GM23338 (cell line): ENCODE results near the gene MYH7. TPM values are rescaled to one million over a fixed set of nuclear protein-coding genes. Genes with fewer than 3 reads are reported as not detected.

Source experiments
- ATAC-seq: fragments of 200-7000 bp; cut with Tn5 transposase; 3 replicates; pipeline ENCODE4 v1.9.1; 2020
- DNase-seq: peaks from one replicate; pipeline ENCODE4 v3.0.0-alpha.2; 2015; ENCODE audit warnings: low spot score
- H2AFZ ChIP-seq: fragments of 200-600 bp; sonication (generic); 2 replicates; pipeline ENCODE4 v1.8.0; 2016; ENCODE audit warnings: antibody characterized with exemption, mild to moderate bottlenecking, moderate library complexity
- H3F3A ChIP-seq: fragments of 200-600 bp; sonication (generic); replicated peaks from 2 replicates; pipeline ENCODE4 v1.8.0; 2017; ENCODE audit warnings: antibody characterized with exemption, mixed run types, low read depth
- H3K27ac ChIP-seq: fragments of 200-600 bp; sonication (generic); 2 replicates; pipeline ENCODE4 v1.6.1; 2016; ENCODE audit warnings: low read depth
- H3K27me3 ChIP-seq: fragments of 200-600 bp; sonication (generic); 2 replicates; pipeline ENCODE4 v1.8.0; 2016; ENCODE audit warnings: mild to moderate bottlenecking, mixed run types, moderate library complexity; ENCODE audit not compliant: insufficient read depth
- H3K36me3 ChIP-seq: fragments of 200-600 bp; sonication (generic); 2 replicates; pipeline ENCODE4 v1.8.0; 2016; ENCODE audit warnings: mild to moderate bottlenecking; ENCODE audit not compliant: insufficient read depth
- H3K4me1 ChIP-seq: fragments of 200-600 bp; sonication (generic); 2 replicates; pipeline ENCODE4 v1.8.0; 2016; ENCODE audit warnings: mild to moderate bottlenecking, moderate library complexity; ENCODE audit not compliant: insufficient read depth
- H3K4me2 ChIP-seq: fragments of 200-600 bp; sonication (generic); 2 replicates; pipeline ENCODE4 v1.7.1; 2017; ENCODE audit warnings: mixed run types
- H3K4me3 ChIP-seq: fragments of 200-600 bp; sonication (generic); 2 replicates; pipeline ENCODE4 v1.6.1; 2016; ENCODE audit warnings: mixed run types
- H3K79me2 ChIP-seq: fragments of 200-600 bp; sonication (generic); replicated peaks from 2 replicates; pipeline ENCODE4 v1.8.0; 2017; ENCODE audit warnings: mild to moderate bottlenecking; ENCODE audit not compliant: insufficient read depth
- H3K9me2 ChIP-seq: fragments of 200-600 bp; sonication (generic); 2 replicates; pipeline ENCODE4 v1.8.0; 2017; ENCODE audit not compliant: insufficient read depth
- H4K20me1 ChIP-seq: fragments of 200-600 bp; sonication (generic); replicated peaks from 2 replicates; pipeline ENCODE4 v1.8.0; 2017; ENCODE audit warnings: mild to moderate bottlenecking; ENCODE audit not compliant: insufficient read depth
- H3K27ac Mint-ChIP-seq: 2 replicates; pipeline ENCODE4 v1.8.0; 2020; ENCODE audit warnings: inconsistent platforms, mild to moderate bottlenecking, moderate library complexity, mixed read lengths
- H3K27me3 Mint-ChIP-seq: 3 replicates; pipeline ENCODE4 v1.8.0; 2022; ENCODE audit warnings: low read depth, mild to moderate bottlenecking, moderate library complexity, mixed read lengths, inconsistent platforms; ENCODE audit not compliant: insufficient read depth, poor library complexity
- H3K36me3 Mint-ChIP-seq: 3 replicates; pipeline ENCODE4 v1.8.0; 2021; ENCODE audit warnings: low read depth, mild to moderate bottlenecking, inconsistent platforms, moderate library complexity, mixed read lengths
- H3K4me1 Mint-ChIP-seq: 3 replicates; pipeline ENCODE4 v1.8.0; 2020; ENCODE audit warnings: mild to moderate bottlenecking, inconsistent platforms, mixed read lengths
- H3K4me3 Mint-ChIP-seq: 3 replicates; pipeline ENCODE4 v1.8.0; 2021; ENCODE audit warnings: moderate library complexity, mild to moderate bottlenecking, inconsistent platforms, mixed read lengths
- H3K9me3 Mint-ChIP-seq: 3 replicates; pipeline ENCODE4 v1.8.0; 2020; ENCODE audit warnings: moderate library complexity, mild to moderate bottlenecking, inconsistent platforms, mixed read lengths
- CTCF ChIP-seq, 2 experiments: fragments of 200-600 bp in 1 of 2; sonication (generic) in 1 of 2; conservative IDR thresholded peaks; 2 replicates each; pipeline versions ENCODE4 v1.5.1 to v1.6.1; 2016 to 2017; ENCODE audit warnings: antibody characterized with exemption in 2 of 2, low read depth in 2 of 2, mild to moderate bottlenecking in 2 of 2, moderate library complexity in 1 of 2
- ETS1 ChIP-seq: IDR thresholded peaks from 2 replicates; pipeline ENCODE4 v1.6.1; 2016; ENCODE audit warnings: antibody characterized with exemption
- JUNB ChIP-seq: IDR thresholded peaks from one replicate; pipeline ENCODE4 v1.6.1; 2016; ENCODE audit warnings: antibody characterized with exemption; ENCODE audit not compliant: unreplicated experiment
- REST ChIP-seq: IDR thresholded peaks from one replicate; pipeline ENCODE4 v1.6.1; 2018; ENCODE audit warnings: antibody characterized with exemption; ENCODE audit not compliant: unreplicated experiment
- STAT1 ChIP-seq: IDR thresholded peaks from one replicate; pipeline ENCODE4 v1.6.1; 2016; ENCODE audit warnings: antibody characterized with exemption; ENCODE audit not compliant: unreplicated experiment
- polyA plus RNA-seq: library from polyadenylated mRNA; unstranded; fragments of >200 nt; fragmentation: Nextera tagmentation; extraction: Ambion mirVana; gene quantifications from 2 replicates; pipeline ENCODE4 v1.2.1, GENCODE V29; 2016
- total RNA-seq: library from RNA; depleted of rRNA; stranded (reverse); fragments of >200 nt; shearing (Covaris generic); gene quantifications from 2 replicates; pipeline ENCODE4 v1.2.3, GENCODE V29; 2014

Gene MYH7
- total and polyA plus RNA-seq, 2 experiments from 2014 or later: not detected

- no peak within 1 kb of the TSS for H3K27ac ChIP-seq
- peak within 1 kb of the TSS; percentile 20; the same call in 2 of the 3 replicates for H3K4me3 Mint-ChIP-seq
- H3F3A ChIP-seq: no peaks in the 10 kb centered on the region
- H3K27ac Mint-ChIP-seq: no peak within 1 kb of the TSS
- H3K27me3 Mint-ChIP-seq: peaks cover 25% of the 10 kb centered on the region
- H3K27me3 ChIP-seq: peaks cover 31% of the 10 kb centered on the region; the same call in 1 of the 2 replicates
- peaks cover 9% of the 10 kb centered on the region; the same call in 1 of the 2 replicates for H3K4me1 ChIP-seq
- DNase-seq (peak; percentile 79), ATAC-seq (peak; percentile 82)
- H3K4me1 Mint-ChIP-seq: peaks cover 19% of the 10 kb centered on the region
- no peaks in the 10 kb centered on the region for H3K79me2 ChIP-seq
- H3K36me3 ChIP-seq: no peaks in the 10 kb centered on the region
- H3K9me2 ChIP-seq: no peaks in the 10 kb centered on the region
- H3K4me2 ChIP-seq: peak within 1 kb of the TSS; percentile 78
- peak within 1 kb of the TSS; percentile 51 for H3K4me3 ChIP-seq
- no peaks in the 10 kb centered on the region; the same call in 1 of the 2 replicates for H4K20me1 ChIP-seq
- no peaks in the 10 kb centered on the region; the same call in 2 of the 3 replicates for H3K9me3 Mint-ChIP-seq
- no peaks in the 10 kb centered on the region for H3K36me3 Mint-ChIP-seq
- H2AFZ ChIP-seq: peak within 1 kb of the TSS; percentile 95
- TF ChIP-seq CTCF (conservative IDR thresholded peaks at IDR 0.05; ENCODE audit: low read depth in 2 of 2) (peak; percentile 30 to 70), STAT1 (no peak), JUNB (no peak), ETS1 (no peak), REST (no peak)
Measured at GRCh38 chr14:23376482-23377197, 58.8 kb downstream of the MYH7 start, which contains the start of gene CMTM5. Gene CMTM5 (plus strand): TSS chr14:23377046. CDS start chr14:23377252, 206 bp downstream.
